HG03442 (cell line): ENCODE data around the gene SOAT2.
A peak's percentile ranks its signal among the peaks of the same experiment; 100 is the strongest.
"Not testable (repeated sequence)": the region's sequence is repeated elsewhere in the genome, so short reads cannot be mapped to it uniquely, and the experiment has no call there.

Source experiments
- ATAC-seq: cut with Tn5 transposase; IDR thresholded peaks from one replicate; pipeline ENCODE4 v1.9.1; 2021; ENCODE audit warnings: mild to moderate bottlenecking, moderate library complexity; ENCODE audit not compliant: unreplicated experiment

The SOAT2 gene

GRCh38 chr12:53079226-53080117 is 23.8 kb upstream of the SOAT2 start, which contains the start of gene SPRYD3:
Gene SPRYD3 (minus strand): TSS chr12:53079390. CDS start chr12:53079333, 57 bp downstream.
- peak; percentile 97 for ATAC-seq

GRCh38 chr12:53082637-53083175 is 20.6 kb upstream of the SOAT2 start:
- no peak for ATAC-seq

- ATAC-seq = no peak
Measured at GRCh38 chr12:53086361-53086760, 16.9 kb upstream of the SOAT2 start.

- no peak for ATAC-seq
Measured at GRCh38 chr12:53090105-53090504, 13.2 kb upstream of the SOAT2 start.

- ATAC-seq = no peak
Measured at GRCh38 chr12:53090554-53090953, 12.7 kb upstream of the SOAT2 start.

GRCh38 chr12:53091756-53092155 is 11.5 kb upstream of the SOAT2 start:
- ATAC-seq = no peak

GRCh38 chr12:53093777-53094393 is 9.4 kb upstream of the SOAT2 start:
- ATAC-seq = no peak

GRCh38 chr12:53094394-53094787 is 8.9 kb upstream of the SOAT2 start:
- ATAC-seq = no peak

- ATAC-seq = not testable (repeated sequence)
Measured at GRCh38 chr12:53094796-53095595, 8.3 kb upstream of the SOAT2 start.

GRCh38 chr12:53095596-53095895 is 7.7 kb upstream of the SOAT2 start:
- ATAC-seq = not testable (repeated sequence)

- no peak for ATAC-seq
Measured at GRCh38 chr12:53096089-53096741, 7.1 kb upstream of the SOAT2 start.

- ATAC-seq = no peak
Measured at GRCh38 chr12:53096759-53097158, 6.5 kb upstream of the SOAT2 start.

GRCh38 chr12:53097207-53097563 is 6.1 kb upstream of the SOAT2 start:
- no peak for ATAC-seq

- no peak for ATAC-seq
Measured at GRCh38 chr12:53097564-53098353, 5.5 kb upstream of the SOAT2 start, which contains the start of gene IGFBP6. Gene IGFBP6 (plus strand): TSS chr12:53097667. CDS start chr12:53097718, 51 bp downstream.

- no peak for ATAC-seq
Measured at GRCh38 chr12:53098354-53098981, 4.8 kb upstream of the SOAT2 start.

- no peak for ATAC-seq
Measured at GRCh38 chr12:53099071-53099882, 4.0 kb upstream of the SOAT2 start.

GRCh38 chr12:53100466-53101151 is 2.7 kb upstream of the SOAT2 start:
- ATAC-seq = no peak

- ATAC-seq = no peak
Measured at GRCh38 chr12:53101266-53101665, 2.0 kb upstream of the SOAT2 start.
